Urinary bladder (tissue), 4 donors: Measurements from ENCODE around the gene C2CD4B. TPM values are rescaled to one million over a fixed set of nuclear protein-coding genes. Genes with fewer than 3 reads are reported as not detected.

Experiments used
- DNase-seq: peaks from one replicate; pipeline ENCODE4 v3.0.0-alpha.2; 2015; ENCODE audit errors: extremely low spot score
- H3K27ac ChIP-seq: one replicate; pipeline ENCODE4 v1.5.1; 2013; ENCODE audit warnings: low read depth, mild to moderate bottlenecking, moderate library complexity
- H3K36me3 ChIP-seq: one replicate; pipeline ENCODE4 v1.6.1; 2013; ENCODE audit warnings: mild to moderate bottlenecking, moderate library complexity; ENCODE audit not compliant: insufficient read depth
- H3K4me1 ChIP-seq: one replicate; pipeline ENCODE4 v1.6.1; 2013; ENCODE audit warnings: mild to moderate bottlenecking, moderate library complexity; ENCODE audit not compliant: insufficient read depth
- H3K4me3 ChIP-seq: one replicate; pipeline ENCODE4 v1.5.1; 2013; ENCODE audit warnings: low read depth, low read length
- WGBS: extraction: QIAGEN DNeasy Blood & Tissue Kit; methylation state at CpG from one replicate; pipeline ENCODE4 v1.1.7; 2013; 5-methylcytosine and 5-hydroxymethylcytosine counted together
- polyA plus RNA-seq: library from polyadenylated mRNA; stranded (reverse); fragments of 200-250 nt; gene quantifications from one replicate; pipeline ENCODE4 v1.2.3, GENCODE V29; 2013
- total RNA-seq: library from RNA; depleted of rRNA; stranded (reverse); fragments of >200 nt; gene quantifications from one replicate; pipeline ENCODE4 v1.2.3, GENCODE V29; 2014
- donor health status: healthy with polysubstance abuse.
- donor health status: healthy.

The C2CD4B gene
- 2.2 TPM for total RNA-seq
- polyA plus RNA-seq = 1.5 TPM

GRCh38 chr15:62165104-62165792, at the start of gene C2CD4B:
Gene C2CD4B (minus strand): TSS chr15:62165285. CDS start chr15:62164984, 301 bp downstream.
- no peaks in the 10 kb centered on the region for H3K4me1 ChIP-seq
- H3K27ac ChIP-seq = no peak within 1 kb of the TSS
- no peak for DNase-seq
- 18% methylated on average over 34 of the region's 34 CpGs for WGBS
- peak within 1 kb of the TSS; percentile 47 for H3K4me3 ChIP-seq
- no peaks in the 10 kb centered on the region for H3K36me3 ChIP-seq

GRCh38 chr15:62212741-62213140, 47.7 kb upstream of the C2CD4B start:
- H3K36me3 ChIP-seq = no peaks in the 10 kb centered on the region
- WGBS = 83% methylated on average over 4 of the region's 4 CpGs
- no peak overlapping the region for H3K27ac ChIP-seq
- no peak overlapping the region for H3K4me3 ChIP-seq
- DNase-seq = no peak
- H3K4me1 ChIP-seq = no peaks in the 10 kb centered on the region

GRCh38 chr15:62211348-62211747, 46.3 kb upstream of the C2CD4B start:
- WGBS = 84% methylated on average over 2 of the region's 2 CpGs
- Histone ChIP-seq H3K36me3 (no peaks in the 10 kb centered on the region), H3K27ac (no peak overlapping the region), H3K4me1 (no peaks in the 10 kb centered on the region), H3K4me3 (no peak overlapping the region)
- no peak for DNase-seq

- Histone ChIP-seq H3K36me3 (no peaks in the 10 kb centered on the region), H3K27ac (no peak overlapping the region), H3K4me3 (no peak overlapping the region), H3K4me1 (no peaks in the 10 kb centered on the region)
- DNase-seq = peak; percentile 48
- 86% methylated on average over 5 of the region's 5 CpGs for WGBS
Measured at GRCh38 chr15:62209821-62210220, 44.7 kb upstream of the C2CD4B start.

- no peaks in the 10 kb centered on the region for H3K4me1 ChIP-seq
- no peak overlapping the region for H3K27ac ChIP-seq
- no peaks in the 10 kb centered on the region for H3K36me3 ChIP-seq
- peak; percentile 2 for DNase-seq
- WGBS = 89% methylated on average over 1 of the region's 1 CpG
- H3K4me3 ChIP-seq = no peak overlapping the region
Measured at GRCh38 chr15:62209322-62209721, 44.2 kb upstream of the C2CD4B start.

GRCh38 chr15:62208884-62209283, 43.8 kb upstream of the C2CD4B start:
- H3K27ac ChIP-seq = no peak overlapping the region
- no peak for DNase-seq
- H3K4me1 ChIP-seq = no peaks in the 10 kb centered on the region
- no peak overlapping the region for H3K4me3 ChIP-seq
- WGBS = 83% methylated on average over 3 of the region's 3 CpGs
- no peaks in the 10 kb centered on the region for H3K36me3 ChIP-seq

- 90% methylated on average over 9 of the region's 9 CpGs for whole genome bisulfite sequencing
- no peak overlapping the region for H3K4me3 ChIP-seq
- DNase-seq = no peak
- no peaks in the 10 kb centered on the region for H3K4me1 ChIP-seq
- no peak overlapping the region for H3K27ac ChIP-seq
- H3K36me3 ChIP-seq = no peaks in the 10 kb centered on the region
Measured at GRCh38 chr15:62208367-62208766, 43.3 kb upstream of the C2CD4B start.

- Histone ChIP-seq H3K4me1 (no peaks in the 10 kb centered on the region), H3K36me3 (no peaks in the 10 kb centered on the region)
- WGBS = 56% methylated on average over 2 of the region's 2 CpGs
Measured at GRCh38 chr15:62190675-62191074, 25.6 kb upstream of the C2CD4B start.

GRCh38 chr15:62190274-62190673, 25.2 kb upstream of the C2CD4B start:
- Histone ChIP-seq H3K4me3 (no peak overlapping the region), H3K27ac (no peak overlapping the region), H3K36me3 (no peaks in the 10 kb centered on the region), H3K4me1 (no peaks in the 10 kb centered on the region)
- WGBS = 57% methylated on average over 2 of the region's 2 CpGs
- no peak for DNase-seq

More at GRCh38 chr15:62190675-62191074, 25.6 kb upstream of the C2CD4B start:
- no peak overlapping the region for H3K4me3 ChIP-seq
- DNase-seq = no peak
- H3K27ac ChIP-seq = no peak overlapping the region

GRCh38 chr15:62188744-62189143, 23.7 kb upstream of the C2CD4B start:
- no peak for DNase-seq
- WGBS = 84% methylated on average over 5 of the region's 5 CpGs
- Histone ChIP-seq H3K27ac (no peak overlapping the region), H3K4me1 (no peaks in the 10 kb centered on the region), H3K36me3 (no peaks in the 10 kb centered on the region), H3K4me3 (no peak overlapping the region)

GRCh38 chr15:62187910-62188309, 22.8 kb upstream of the C2CD4B start:
- H3K4me1 ChIP-seq = no peaks in the 10 kb centered on the region
- 66% methylated on average over 1 of the region's 1 CpG for WGBS
- no peak for DNase-seq
- no peak overlapping the region for H3K4me3 ChIP-seq
- H3K27ac ChIP-seq = no peak overlapping the region
- no peaks in the 10 kb centered on the region for H3K36me3 ChIP-seq

GRCh38 chr15:62187425-62187824, 22.3 kb upstream of the C2CD4B start:
- 75% methylated on average over 5 of the region's 5 CpGs for WGBS
- Histone ChIP-seq H3K27ac (no peak overlapping the region), H3K4me3 (no peak overlapping the region), H3K4me1 (no peaks in the 10 kb centered on the region), H3K36me3 (no peaks in the 10 kb centered on the region)
- DNase-seq = no peak

GRCh38 chr15:62186578-62186977, 21.5 kb upstream of the C2CD4B start:
- WGBS = 98% methylated on average over 27 of the region's 27 CpGs
- Histone ChIP-seq H3K27ac (no peak overlapping the region), H3K36me3 (no peaks in the 10 kb centered on the region), H3K4me1 (no peaks in the 10 kb centered on the region), H3K4me3 (no peak overlapping the region)
- DNase-seq = no peak

GRCh38 chr15:62183130-62183529, 18.0 kb upstream of the C2CD4B start:
- no peaks in the 10 kb centered on the region for H3K4me1 ChIP-seq
- no peak overlapping the region for H3K27ac ChIP-seq
- no peaks in the 10 kb centered on the region for H3K36me3 ChIP-seq
- no peak for DNase-seq
- no peak overlapping the region for H3K4me3 ChIP-seq

- DNase-seq = no peak
- Histone ChIP-seq H3K27ac (no peak overlapping the region), H3K4me3 (no peak overlapping the region), H3K36me3 (no peaks in the 10 kb centered on the region), H3K4me1 (no peaks in the 10 kb centered on the region)
- WGBS = 74% methylated on average over 5 of the region's 5 CpGs
Measured at GRCh38 chr15:62173215-62173614, 8.1 kb upstream of the C2CD4B start.
